Measurements from ENCODE around the gene ZNF311.
"Not testable (repeated sequence)": the region's sequence is repeated elsewhere in the genome, so short reads cannot be mapped to it uniquely, and the experiment has no call there.

ZNF311 gene

GRCh38 chr6:28976677-28977076 lies 28.4 kb downstream of the ZNF311 start:
- ATAC-seq, result no peak
- TF ChIP-seq ZNF8 (CRISPR knock-in tag; IDR thresholded peaks at IDR 0.05), result no peak
- TF ChIP-seq TOX (CRISPR knock-in tag; IDR thresholded peaks at IDR 0.05; ENCODE audit: borderline replicate concordance), result no peak
- TF ChIP-seq BACH2 (CRISPR knock-in tag; IDR thresholded peaks at IDR 0.05; ENCODE audit: borderline replicate concordance), result no peak
- no peak for TF ChIP-seq PPARA (CRISPR knock-in tag; IDR thresholded peaks at IDR 0.05; ENCODE audit: borderline replicate concordance)
- no peak for TF ChIP-seq ESRRG (CRISPR knock-in tag; IDR thresholded peaks at IDR 0.05)
- no peak for TF ChIP-seq ZFP3 (CRISPR knock-in tag; IDR thresholded peaks at IDR 0.05)
- no peak for TF ChIP-seq CSRNP3 (CRISPR knock-in tag; IDR thresholded peaks at IDR 0.05)
- no peak for TF ChIP-seq OSR1 (CRISPR knock-in tag; IDR thresholded peaks at IDR 0.05)
- TF ChIP-seq RARB (CRISPR knock-in tag; IDR thresholded peaks at IDR 0.05), result no peak
- no peak for TF ChIP-seq ZNF70 (CRISPR knock-in tag; IDR thresholded peaks at IDR 0.05)
- TF ChIP-seq, protein P1, sequence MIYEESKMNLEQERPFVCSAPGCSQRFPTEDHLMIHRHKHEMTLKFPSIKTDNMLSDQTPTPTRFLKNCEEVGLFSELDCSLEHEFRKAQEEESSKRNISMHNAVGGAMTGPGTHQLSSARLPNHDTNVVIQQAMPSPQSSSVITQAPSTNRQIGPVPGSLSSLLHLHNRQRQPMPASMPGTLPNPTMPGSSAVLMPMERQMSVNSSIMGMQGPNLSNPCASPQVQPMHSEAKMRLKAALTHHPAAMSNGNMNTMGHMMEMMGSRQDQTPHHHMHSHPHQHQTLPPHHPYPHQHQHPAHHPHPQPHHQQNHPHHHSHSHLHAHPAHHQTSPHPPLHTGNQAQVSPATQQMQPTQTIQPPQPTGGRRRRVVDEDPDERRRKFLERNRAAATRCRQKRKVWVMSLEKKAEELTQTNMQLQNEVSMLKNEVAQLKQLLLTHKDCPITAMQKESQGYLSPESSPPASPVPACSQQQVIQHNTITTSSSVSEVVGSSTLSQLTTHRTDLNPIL (CRISPR knock-in tag; IDR thresholded peaks at IDR 0.05; ENCODE audit: low read depth), result no peak
- no peak for TF ChIP-seq GLIS3 (CRISPR knock-in tag; IDR thresholded peaks at IDR 0.05)

DNA sequence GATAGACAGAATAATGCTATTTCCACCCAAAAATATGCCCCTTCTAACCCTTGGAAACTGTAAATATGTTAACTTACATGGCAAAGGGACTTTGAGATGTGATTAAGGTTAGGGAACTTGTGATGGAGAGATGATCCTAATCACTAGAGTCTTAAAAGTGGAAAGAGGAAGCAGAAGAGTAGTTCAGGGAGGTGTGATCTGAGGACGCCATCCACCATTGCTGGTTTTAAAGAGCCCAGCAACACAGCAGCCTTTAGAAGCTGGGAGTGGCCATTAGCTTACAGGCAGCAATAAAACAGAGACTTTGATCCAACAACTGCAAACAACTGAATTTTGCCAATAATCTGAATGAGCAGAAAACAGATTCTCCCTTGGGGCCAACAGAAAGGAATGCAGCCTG lies 30.6 kb downstream of the ZNF311 start:
- no peak for ATAC-seq
- TF ChIP-seq RARB (CRISPR knock-in tag; IDR thresholded peaks at IDR 0.05), result no peak
- no peak for TF ChIP-seq TOX (CRISPR knock-in tag; IDR thresholded peaks at IDR 0.05; ENCODE audit: borderline replicate concordance)
- no peak for TF ChIP-seq ZFP30 (CRISPR knock-in tag; IDR thresholded peaks at IDR 0.05)
- no peak for TF ChIP-seq OSR1 (CRISPR knock-in tag; IDR thresholded peaks at IDR 0.05)
- TF ChIP-seq GLIS3 (CRISPR knock-in tag; IDR thresholded peaks at IDR 0.05), result no peak
- no peak for TF ChIP-seq TCF4 (CRISPR knock-in tag; IDR thresholded peaks at IDR 0.05; ENCODE audit: borderline replicate concordance)
- no peak for TF ChIP-seq SNAI2 (CRISPR knock-in tag; IDR thresholded peaks at IDR 0.05)
- no peak for TF ChIP-seq ZFP3 (CRISPR knock-in tag; IDR thresholded peaks at IDR 0.05)
- no peak for TF ChIP-seq PPARA (CRISPR knock-in tag; IDR thresholded peaks at IDR 0.05; ENCODE audit: borderline replicate concordance)

GRCh38 chr6:28970056-28970455 lies 35.1 kb downstream of the ZNF311 start:
- ATAC-seq, result not testable (repeated sequence)

DNA sequence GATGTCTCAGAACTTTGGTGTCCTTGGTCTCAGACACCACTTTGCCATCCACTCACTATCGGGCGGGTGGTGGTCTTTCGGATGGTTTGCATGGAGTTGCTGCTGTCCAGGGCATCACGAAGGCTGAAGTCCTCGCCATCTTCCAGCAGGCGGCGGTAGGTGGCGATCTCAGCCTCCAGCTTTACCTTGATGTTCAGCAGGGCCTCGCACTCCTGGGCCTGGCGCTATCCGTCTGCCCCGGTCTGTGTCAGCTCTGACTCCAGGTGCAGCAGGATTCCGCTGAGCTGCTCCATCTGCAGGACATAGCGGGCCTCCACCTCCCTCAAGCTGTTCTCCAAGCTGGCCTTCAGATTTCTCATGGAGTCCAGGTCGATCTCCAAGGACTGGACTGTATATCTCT lies 36.0 kb downstream of the ZNF311 start:
- no peak for ATAC-seq
- TF ChIP-seq, protein P2, sequence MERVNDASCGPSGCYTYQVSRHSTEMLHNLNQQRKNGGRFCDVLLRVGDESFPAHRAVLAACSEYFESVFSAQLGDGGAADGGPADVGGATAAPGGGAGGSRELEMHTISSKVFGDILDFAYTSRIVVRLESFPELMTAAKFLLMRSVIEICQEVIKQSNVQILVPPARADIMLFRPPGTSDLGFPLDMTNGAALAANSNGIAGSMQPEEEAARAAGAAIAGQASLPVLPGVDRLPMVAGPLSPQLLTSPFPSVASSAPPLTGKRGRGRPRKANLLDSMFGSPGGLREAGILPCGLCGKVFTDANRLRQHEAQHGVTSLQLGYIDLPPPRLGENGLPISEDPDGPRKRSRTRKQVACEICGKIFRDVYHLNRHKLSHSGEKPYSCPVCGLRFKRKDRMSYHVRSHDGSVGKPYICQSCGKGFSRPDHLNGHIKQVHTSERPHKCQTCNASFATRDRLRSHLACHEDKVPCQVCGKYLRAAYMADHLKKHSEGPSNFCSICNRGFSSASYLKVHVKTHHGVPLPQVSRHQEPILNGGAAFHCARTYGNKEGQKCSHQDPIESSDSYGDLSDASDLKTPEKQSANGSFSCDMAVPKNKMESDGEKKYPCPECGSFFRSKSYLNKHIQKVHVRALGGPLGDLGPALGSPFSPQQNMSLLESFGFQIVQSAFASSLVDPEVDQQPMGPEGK (CRISPR knock-in tag; IDR thresholded peaks at IDR 0.05; ENCODE audit: borderline replicate concordance), result no peak
- TF ChIP-seq GLIS3 (CRISPR knock-in tag; IDR thresholded peaks at IDR 0.05) (no peak), ZFP3 (CRISPR knock-in tag; IDR thresholded peaks at IDR 0.05) (no peak), TOX (CRISPR knock-in tag; IDR thresholded peaks at IDR 0.05; ENCODE audit: borderline replicate concordance) (no peak), TCF4 (CRISPR knock-in tag; IDR thresholded peaks at IDR 0.05; ENCODE audit: borderline replicate concordance) (no peak), OSR1 (CRISPR knock-in tag; IDR thresholded peaks at IDR 0.05) (no peak), BACH2 (CRISPR knock-in tag; IDR thresholded peaks at IDR 0.05; ENCODE audit: borderline replicate concordance) (no peak), ZNF70 (CRISPR knock-in tag; IDR thresholded peaks at IDR 0.05) (no peak)
- TF ChIP-seq, protein P1 (CRISPR knock-in tag; IDR thresholded peaks at IDR 0.05; ENCODE audit: low read depth), result no peak

DNA sequence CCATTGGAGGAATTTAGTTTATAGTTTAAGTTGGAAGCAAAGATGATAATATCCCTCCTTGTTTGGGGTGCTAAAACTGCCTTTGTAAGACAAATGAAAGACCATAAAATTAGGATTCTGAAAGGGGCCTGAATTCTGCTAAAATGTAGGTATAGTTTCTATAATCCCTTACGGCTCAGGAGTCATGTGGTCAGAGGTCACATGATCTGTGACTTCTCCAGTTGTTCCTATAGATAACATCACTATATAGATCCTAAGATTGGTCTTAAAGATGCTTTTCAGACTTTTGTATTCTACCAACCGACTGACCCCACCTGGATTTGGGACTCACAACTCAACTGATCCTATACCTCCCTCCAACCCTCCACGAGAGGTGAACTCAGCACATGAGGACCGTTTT lies 36.6 kb downstream of the ZNF311 start:
- TF ChIP-seq ESRRG (CRISPR knock-in tag; IDR thresholded peaks at IDR 0.05) (no peak), CSRNP3 (CRISPR knock-in tag; IDR thresholded peaks at IDR 0.05) (no peak), ZNF565 (CRISPR knock-in tag; conservative IDR thresholded peaks at IDR 0.05; ENCODE audit: low read depth) (no peak), SNAI2 (CRISPR knock-in tag; IDR thresholded peaks at IDR 0.05) (no peak), ZNF8 (CRISPR knock-in tag; IDR thresholded peaks at IDR 0.05) (no peak), TCF4 (CRISPR knock-in tag; IDR thresholded peaks at IDR 0.05; ENCODE audit: borderline replicate concordance) (no peak), BACH2 (CRISPR knock-in tag; IDR thresholded peaks at IDR 0.05; ENCODE audit: borderline replicate concordance) (no peak), GLIS3 (CRISPR knock-in tag; IDR thresholded peaks at IDR 0.05) (no peak)
- TF ChIP-seq, protein P1 (CRISPR knock-in tag; IDR thresholded peaks at IDR 0.05; ENCODE audit: low read depth), result no peak
- ATAC-seq, result no peak

Data from SK-N-SH treated with all-trans-retinoic acid at 6 μM for 48 hours (cell line).